Gastrocnemius medialis (tissue), 4 donors: ENCODE data around the gene PCID2.

ENCODE experiments used
- POLR2A ChIP-seq, 2 donors: fragments of 450-650 bp; IDR thresholded peaks; one replicate each; pipeline ENCODE4 v1.6.1; 2017; ENCODE audit warnings: antibody characterized with exemption in 2 of 2, mild to moderate bottlenecking in 2 of 2, moderate library complexity in 2 of 2
- TF ChIP-seq, protein P1 (sequence below), 5 experiments: fragments of 450-650 bp in 3 of 5; fragments of 200-600 bp in 2 of 5; sonication (generic) in 2 of 5; IDR thresholded peaks in 4 of 5; conservative IDR thresholded peaks in 1 of 5; 1 replicate in 4 of 5; 2 replicates in 1 of 5; pipeline ENCODE4 v1.5.1; 2016 to 2019; ENCODE audit warnings: antibody characterized with exemption in 5 of 5, mild to moderate bottlenecking in 3 of 5, moderate library complexity in 3 of 5

DNA sequence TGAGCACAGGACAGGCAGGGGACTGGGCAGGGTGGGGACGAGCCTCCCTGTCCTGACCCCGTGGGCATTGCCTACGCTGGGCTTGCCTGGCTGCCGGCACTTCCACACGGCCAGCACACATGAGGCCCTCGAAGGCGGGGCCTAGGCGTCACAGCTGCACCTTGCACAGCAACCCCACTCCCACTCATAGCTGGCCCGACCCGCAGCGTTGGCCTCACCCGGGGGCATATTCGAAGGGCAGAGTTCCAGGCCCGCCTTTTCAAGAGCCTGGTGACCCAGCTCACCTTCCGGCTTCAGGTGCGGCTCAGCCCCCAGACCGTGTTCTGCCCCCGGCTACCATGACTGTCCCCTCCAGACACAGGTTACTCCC, 66.9 kb downstream of the PCID2 start:
- TF ChIP-seq, protein P1, sequence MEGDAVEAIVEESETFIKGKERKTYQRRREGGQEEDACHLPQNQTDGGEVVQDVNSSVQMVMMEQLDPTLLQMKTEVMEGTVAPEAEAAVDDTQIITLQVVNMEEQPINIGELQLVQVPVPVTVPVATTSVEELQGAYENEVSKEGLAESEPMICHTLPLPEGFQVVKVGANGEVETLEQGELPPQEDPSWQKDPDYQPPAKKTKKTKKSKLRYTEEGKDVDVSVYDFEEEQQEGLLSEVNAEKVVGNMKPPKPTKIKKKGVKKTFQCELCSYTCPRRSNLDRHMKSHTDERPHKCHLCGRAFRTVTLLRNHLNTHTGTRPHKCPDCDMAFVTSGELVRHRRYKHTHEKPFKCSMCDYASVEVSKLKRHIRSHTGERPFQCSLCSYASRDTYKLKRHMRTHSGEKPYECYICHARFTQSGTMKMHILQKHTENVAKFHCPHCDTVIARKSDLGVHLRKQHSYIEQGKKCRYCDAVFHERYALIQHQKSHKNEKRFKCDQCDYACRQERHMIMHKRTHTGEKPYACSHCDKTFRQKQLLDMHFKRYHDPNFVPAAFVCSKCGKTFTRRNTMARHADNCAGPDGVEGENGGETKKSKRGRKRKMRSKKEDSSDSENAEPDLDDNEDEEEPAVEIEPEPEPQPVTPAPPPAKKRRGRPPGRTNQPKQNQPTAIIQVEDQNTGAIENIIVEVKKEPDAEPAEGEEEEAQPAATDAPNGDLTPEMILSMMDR (IDR thresholded peaks at IDR 0.05 in 4 of 5, conservative IDR thresholded peaks at IDR 0.05 in 1 of 5) = no peak
- no peak for TF ChIP-seq POLR2A (IDR thresholded peaks at IDR 0.05)
